ENCODE data around the gene FOXR1.
"Not testable (repeated sequence)": the region's sequence is repeated elsewhere in the genome, so short reads cannot be mapped to it uniquely, and the experiment has no call there.

The FOXR1 gene

GRCh38 chr11:119006656-119007055, 35.1 kb downstream of the FOXR1 start:
- Mint-ChIP-seq H3K9me3 (no peaks in the 10 kb centered on the region), H3K27ac (peak overlapping the region; percentile 51), H3K4me1 (no peaks in the 10 kb centered on the region), H3K36me3 (peaks cover 97% of the 10 kb centered on the region), H3K4me3 (no peak overlapping the region)
- DNase-seq (ENCODE audit: low spot score in 2 of 2): no peak
- ATAC-seq: no peak

- H3K9me3 Mint-ChIP-seq: no peaks in the 10 kb centered on the region
- peaks cover 12% of the 10 kb centered on the region for H3K4me1 Mint-ChIP-seq
- H3K36me3 Mint-ChIP-seq: peaks cover 97% of the 10 kb centered on the region
- ATAC-seq (no peak), DNase-seq (ENCODE audit: low spot score in 2 of 2) (no peak)
- H3K4me3 Mint-ChIP-seq: no peak overlapping the region
- peak overlapping the region; percentile 5 for H3K27ac Mint-ChIP-seq
Observed at GRCh38 chr11:119011476-119012053, 40.0 kb downstream of the FOXR1 start.

GRCh38 chr11:119012629-119013170, 41.1 kb downstream of the FOXR1 start:
- H3K27ac Mint-ChIP-seq: peak overlapping the region; percentile 5
- ATAC-seq: peak; percentile 45
- H3K4me3 Mint-ChIP-seq: no peak overlapping the region
- DNase-seq (ENCODE audit: low spot score in 2 of 2): no peak
- peaks cover 12% of the 10 kb centered on the region for H3K4me1 Mint-ChIP-seq
- H3K36me3 Mint-ChIP-seq: peaks cover 97% of the 10 kb centered on the region
- no peaks in the 10 kb centered on the region for H3K9me3 Mint-ChIP-seq

- DNase-seq (ENCODE audit: low spot score in 2 of 2): no peak
- peak overlapping the region; percentile 99 for H3K27ac Mint-ChIP-seq
- no peaks in the 10 kb centered on the region for H3K9me3 Mint-ChIP-seq
- no peak for ATAC-seq
- H3K4me3 Mint-ChIP-seq: no peak overlapping the region
- H3K36me3 Mint-ChIP-seq: peaks cover 98% of the 10 kb centered on the region
- peaks cover 12% of the 10 kb centered on the region for H3K4me1 Mint-ChIP-seq
Observed at GRCh38 chr11:119014209-119014924, 42.8 kb downstream of the FOXR1 start.

GRCh38 chr11:119015054-119015611, 43.6 kb downstream of the FOXR1 start:
- Mint-ChIP-seq H3K4me3 (peak overlapping the region; percentile 98), H3K9me3 (no peaks in the 10 kb centered on the region), H3K36me3 (peaks cover 98% of the 10 kb centered on the region), H3K4me1 (peaks cover 18% of the 10 kb centered on the region), H3K27ac (peak overlapping the region; percentile 99)
- no peak for DNase-seq (ENCODE audit: low spot score in 2 of 2)
- no peak for ATAC-seq

- Mint-ChIP-seq H3K4me1 (peaks cover 20% of the 10 kb centered on the region), H3K4me3 (peak overlapping the region; percentile 98), H3K9me3 (no peaks in the 10 kb centered on the region), H3K27ac (peak overlapping the region; percentile 99), H3K36me3 (peaks cover 98% of the 10 kb centered on the region)
- ATAC-seq: no peak
- no peak for DNase-seq (ENCODE audit: low spot score in 2 of 2)
Observed at GRCh38 chr11:119016216-119017009, 44.9 kb downstream of the FOXR1 start.

GRCh38 chr11:119017377-119017776, 45.8 kb downstream of the FOXR1 start:
- H3K27ac Mint-ChIP-seq: peak overlapping the region; percentile 99
- not testable (repeated sequence) for ATAC-seq; DNase-seq (ENCODE audit: low spot score in 2 of 2); H3K9me3 Mint-ChIP-seq
- peak overlapping the region; percentile 98 for H3K4me3 Mint-ChIP-seq
- H3K4me1 Mint-ChIP-seq: peaks cover 20% of the 10 kb centered on the region
- peaks cover 98% of the 10 kb centered on the region for H3K36me3 Mint-ChIP-seq

GRCh38 chr11:119018074-119018938, 46.7 kb downstream of the FOXR1 start, which contains the start of the genes RPS25 and TRAPPC4:
Gene RPS25, minus strand, starts transcription at chr11:119018343. Its CDS starts 59 bp downstream, at chr11:119018284.
Gene TRAPPC4, plus strand, starts transcription at chr11:119018766. Its CDS starts 30 bp downstream, at chr11:119018796.
- Mint-ChIP-seq H3K4me3 (peak within 1 kb of the TSS; percentile 98), H3K27ac (peak within 1 kb of the TSS; percentile 99), H3K9me3 (no peaks in the 10 kb centered on the region), H3K36me3 (peaks cover 98% of the 10 kb centered on the region), H3K4me1 (peaks cover 22% of the 10 kb centered on the region)
- ATAC-seq (peak; percentile 95), DNase-seq (ENCODE audit: low spot score in 2 of 2) (peak; percentile 81 to 96)

- Mint-ChIP-seq H3K27ac (peak overlapping the region; percentile 99), H3K36me3 (peaks cover 98% of the 10 kb centered on the region), H3K4me1 (peaks cover 37% of the 10 kb centered on the region), H3K4me3 (peak overlapping the region; percentile 98), H3K9me3 (no peaks in the 10 kb centered on the region)
- ATAC-seq (no peak), DNase-seq (ENCODE audit: low spot score in 2 of 2) (no peak)
Observed at GRCh38 chr11:119019996-119020395, 48.4 kb downstream of the FOXR1 start.

GRCh38 chr11:119021631-119022030, 50.1 kb downstream of the FOXR1 start:
- Mint-ChIP-seq H3K36me3 (peaks cover 98% of the 10 kb centered on the region), H3K4me1 (peaks cover 29% of the 10 kb centered on the region), H3K4me3 (no peak overlapping the region), H3K9me3 (no peaks in the 10 kb centered on the region), H3K27ac (peak overlapping the region; percentile 50)
- ATAC-seq (no peak), DNase-seq (ENCODE audit: low spot score in 2 of 2) (no peak)

- DNase-seq (ENCODE audit: low spot score in 2 of 2) (no peak), ATAC-seq (no peak)
- peak overlapping the region; percentile 50 for H3K27ac Mint-ChIP-seq
- peaks cover 41% of the 10 kb centered on the region for H3K4me1 Mint-ChIP-seq
- no peak overlapping the region for H3K4me3 Mint-ChIP-seq
- H3K36me3 Mint-ChIP-seq: peaks cover 84% of the 10 kb centered on the region
- no peaks in the 10 kb centered on the region for H3K9me3 Mint-ChIP-seq
Observed at GRCh38 chr11:119023741-119024140, 52.2 kb downstream of the FOXR1 start.

- Mint-ChIP-seq H3K9me3 (no peaks in the 10 kb centered on the region), H3K27ac (peak overlapping the region; percentile 78), H3K4me3 (no peak overlapping the region), H3K36me3 (peaks cover 85% of the 10 kb centered on the region), H3K4me1 (peaks cover 49% of the 10 kb centered on the region)
- DNase-seq (ENCODE audit: low spot score in 2 of 2): no peak
- no peak for ATAC-seq
Observed at GRCh38 chr11:119024430-119025098, 53.0 kb downstream of the FOXR1 start.

- Mint-ChIP-seq H3K9me3 (no peaks in the 10 kb centered on the region), H3K27ac (peak overlapping the region; percentile 78), H3K4me1 (peaks cover 49% of the 10 kb centered on the region), H3K4me3 (no peak overlapping the region), H3K36me3 (peaks cover 81% of the 10 kb centered on the region)
- ATAC-seq (no peak), DNase-seq (ENCODE audit: low spot score in 2 of 2) (no peak)
Observed at GRCh38 chr11:119025099-119025473, 53.5 kb downstream of the FOXR1 start.

GRCh38 chr11:119025541-119025940, 54.0 kb downstream of the FOXR1 start:
- ATAC-seq (no peak), DNase-seq (ENCODE audit: low spot score in 2 of 2) (no peak)
- Mint-ChIP-seq H3K36me3 (peaks cover 76% of the 10 kb centered on the region), H3K4me1 (peaks cover 46% of the 10 kb centered on the region), H3K4me3 (no peak overlapping the region), H3K9me3 (no peaks in the 10 kb centered on the region), H3K27ac (peak overlapping the region; percentile 78)

Data from stimulated activated effector memory CD8-positive, alpha-beta T cell treated with anti-CD3 and anti-CD28 coated beads, Interleukin-12 subunit alpha, Interleukin-12 subunit beta, amount 100 ng/mL, for 72 hours (primary cell).